Measurements from ENCODE around the gene TPRN. TPM values are rescaled to one million over a fixed set of nuclear protein-coding genes. Genes with fewer than 3 reads are reported as not detected.

The TPRN gene
- total and polyA plus RNA-seq, 5 donors: 4.8 to 13.9 (median 7.9) TPM

- WGBS: 46% methylated on average over 4 of the region's 4 CpGs
- no peaks in the 10 kb centered on the region for H3K27me3 ChIP-seq (ENCODE audit: control insufficient read depth, insufficient read depth)
- no peak overlapping the region for H3K4me3 ChIP-seq (ENCODE audit: low read length)
- DNase-seq (no peak), ATAC-seq (no peak)
- no peaks in the 10 kb centered on the region for H3K9me3 ChIP-seq (ENCODE audit: control insufficient read depth, low read length)
- H3K4me1 ChIP-seq (ENCODE audit: control insufficient read depth, insufficient read depth, low read length): no peaks in the 10 kb centered on the region
- no peak overlapping the region for H3K27ac ChIP-seq (ENCODE audit: low read length)
- intact Hi-C loops (cut with DNase I): no loop called here
These were observed 41.9 kb downstream of the TPRN start for GRCh38 chr9:137158625-137159024.

DNA sequence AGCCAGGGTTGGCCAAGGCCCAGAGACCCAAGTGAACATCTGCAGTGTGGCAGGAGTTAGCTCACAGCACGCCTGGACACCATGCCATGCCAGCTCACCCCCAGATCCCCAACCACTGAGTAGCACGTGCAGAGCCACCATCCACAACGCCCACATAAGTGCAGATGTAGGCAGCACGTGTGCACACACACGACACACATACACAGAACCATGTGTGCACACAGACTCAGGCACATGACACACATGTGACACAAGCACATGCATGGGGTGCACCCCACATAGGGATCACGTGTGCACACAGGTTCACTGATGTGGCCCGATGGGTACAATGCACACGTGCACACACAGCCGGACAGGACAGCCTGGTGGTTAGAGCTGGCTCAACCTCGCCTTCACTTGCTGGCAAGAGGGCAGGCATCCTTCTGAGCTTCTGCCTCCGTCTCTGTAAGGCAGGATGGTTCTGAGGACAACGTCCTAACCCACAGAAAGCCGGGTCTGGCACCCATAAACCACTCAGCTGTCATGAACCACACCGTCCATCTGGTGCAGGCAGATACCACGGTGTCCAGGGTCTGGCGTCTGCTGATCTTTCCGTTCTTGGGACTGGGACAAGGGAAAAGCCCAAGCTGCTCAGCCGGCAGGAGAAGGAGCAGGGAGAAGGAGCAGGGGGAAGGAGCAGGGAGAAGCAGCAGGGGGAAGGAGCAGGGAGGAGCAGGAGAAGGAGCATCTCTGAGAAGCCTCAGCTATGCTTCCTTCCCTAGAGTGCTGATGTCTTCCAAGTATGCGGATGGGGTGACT is 42.7 kb downstream of the TPRN start:
- no peak overlapping the region for H3K27ac ChIP-seq (ENCODE audit: low read length)
- DNase-seq (peak in 1 of 3 donors; percentile 13), ATAC-seq (no peak)
- H3K4me3 ChIP-seq (ENCODE audit: low read length): no peak overlapping the region
- no peaks in the 10 kb centered on the region for H3K4me1 ChIP-seq (ENCODE audit: control insufficient read depth, insufficient read depth, low read length)
- H3K9me3 ChIP-seq (ENCODE audit: control insufficient read depth, low read length): no peaks in the 10 kb centered on the region
- no peaks in the 10 kb centered on the region for H3K27me3 ChIP-seq (ENCODE audit: control insufficient read depth, insufficient read depth)
- intact Hi-C loops (cut with DNase I): no loop called here
- WGBS: 63% methylated on average over 19 of the region's 19 CpGs

DNA sequence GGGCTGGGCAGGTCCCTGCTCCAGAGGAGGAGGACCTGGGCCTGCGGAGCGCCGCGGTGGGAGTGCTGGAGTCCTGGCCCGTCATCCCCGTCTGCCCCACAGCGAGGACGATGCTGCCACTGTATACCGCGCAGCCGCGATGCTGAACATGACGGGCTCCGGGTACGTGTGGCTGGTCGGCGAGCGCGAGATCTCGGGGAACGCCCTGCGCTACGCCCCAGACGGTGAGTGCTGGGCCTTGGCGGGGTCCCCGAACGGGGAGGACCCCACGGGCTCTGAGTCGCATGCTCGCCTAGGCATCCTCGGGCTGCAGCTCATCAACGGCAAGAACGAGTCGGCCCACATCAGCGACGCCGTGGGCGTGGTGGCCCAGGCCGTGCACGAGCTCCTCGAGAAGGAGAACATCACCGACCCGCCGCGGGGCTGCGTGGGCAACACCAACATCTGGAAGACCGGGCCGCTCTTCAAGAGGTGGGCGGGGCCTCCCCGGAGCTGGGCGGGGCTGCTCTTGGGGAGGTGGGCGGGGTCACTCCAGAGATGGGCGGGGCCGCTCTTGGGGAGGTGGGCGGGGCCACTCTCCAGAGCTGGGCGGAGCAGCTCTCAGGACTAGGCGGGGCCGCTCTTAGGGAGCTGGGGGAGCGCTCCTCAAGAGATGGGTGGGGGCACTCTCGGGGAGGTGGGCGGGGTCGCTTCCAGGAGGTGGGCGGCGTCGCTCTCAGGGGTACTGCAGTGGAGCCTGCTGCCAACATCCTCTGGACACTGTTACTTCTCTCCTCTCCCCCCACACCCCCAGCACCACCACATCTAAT is 43.8 kb downstream of the TPRN start:
- DNase-seq (peak in 2 of 3 donors; percentile 41 to 67), ATAC-seq (peak; percentile 52 to 79)
- Histone ChIP-seq H3K4me3 (ENCODE audit: low read length) (no peak overlapping the region), H3K4me1 (ENCODE audit: control insufficient read depth, insufficient read depth, low read length) (no peaks in the 10 kb centered on the region), H3K9me3 (ENCODE audit: control insufficient read depth, low read length) (no peaks in the 10 kb centered on the region), H3K27ac (ENCODE audit: low read length) (no peak overlapping the region), H3K27me3 (ENCODE audit: control insufficient read depth, insufficient read depth) (no peaks in the 10 kb centered on the region)
- 4% methylated on average over 65 of the region's 65 CpGs for WGBS
- intact Hi-C loops (cut with DNase I): no loop called here

DNA sequence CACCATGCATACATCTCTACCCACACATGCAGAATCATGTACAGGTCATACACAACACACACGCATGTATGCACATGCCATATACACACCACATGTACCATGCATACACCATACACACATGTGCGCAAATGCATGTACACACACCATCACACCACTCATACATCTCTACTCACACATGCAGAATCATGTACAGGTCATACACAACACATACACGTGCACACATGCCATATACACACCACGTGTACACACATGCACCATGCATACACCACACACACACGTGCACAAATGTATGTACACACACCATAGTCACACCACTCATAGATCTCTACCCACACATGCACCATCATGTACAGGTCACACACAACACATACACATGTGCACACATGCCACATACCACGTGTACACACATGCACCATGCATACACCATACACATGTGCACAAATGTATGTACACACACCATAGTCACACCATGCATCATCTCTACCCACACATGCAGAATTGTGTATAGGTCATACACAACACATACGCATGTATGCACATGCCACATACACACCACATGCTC is 47.6 kb downstream of the TPRN start:
- Histone ChIP-seq H3K27ac (ENCODE audit: low read length) (no peak overlapping the region), H3K27me3 (ENCODE audit: control insufficient read depth, insufficient read depth) (no peaks in the 10 kb centered on the region), H3K9me3 (ENCODE audit: control insufficient read depth, low read length) (no peaks in the 10 kb centered on the region), H3K4me3 (ENCODE audit: low read length) (no peak overlapping the region), H3K4me1 (ENCODE audit: control insufficient read depth, insufficient read depth, low read length) (no peaks in the 10 kb centered on the region)
- intact Hi-C loops (cut with DNase I): no loop called here
- WGBS: 91% methylated on average over 7 of the region's 7 CpGs
- ATAC-seq (no peak), DNase-seq (no peak)

DNA sequence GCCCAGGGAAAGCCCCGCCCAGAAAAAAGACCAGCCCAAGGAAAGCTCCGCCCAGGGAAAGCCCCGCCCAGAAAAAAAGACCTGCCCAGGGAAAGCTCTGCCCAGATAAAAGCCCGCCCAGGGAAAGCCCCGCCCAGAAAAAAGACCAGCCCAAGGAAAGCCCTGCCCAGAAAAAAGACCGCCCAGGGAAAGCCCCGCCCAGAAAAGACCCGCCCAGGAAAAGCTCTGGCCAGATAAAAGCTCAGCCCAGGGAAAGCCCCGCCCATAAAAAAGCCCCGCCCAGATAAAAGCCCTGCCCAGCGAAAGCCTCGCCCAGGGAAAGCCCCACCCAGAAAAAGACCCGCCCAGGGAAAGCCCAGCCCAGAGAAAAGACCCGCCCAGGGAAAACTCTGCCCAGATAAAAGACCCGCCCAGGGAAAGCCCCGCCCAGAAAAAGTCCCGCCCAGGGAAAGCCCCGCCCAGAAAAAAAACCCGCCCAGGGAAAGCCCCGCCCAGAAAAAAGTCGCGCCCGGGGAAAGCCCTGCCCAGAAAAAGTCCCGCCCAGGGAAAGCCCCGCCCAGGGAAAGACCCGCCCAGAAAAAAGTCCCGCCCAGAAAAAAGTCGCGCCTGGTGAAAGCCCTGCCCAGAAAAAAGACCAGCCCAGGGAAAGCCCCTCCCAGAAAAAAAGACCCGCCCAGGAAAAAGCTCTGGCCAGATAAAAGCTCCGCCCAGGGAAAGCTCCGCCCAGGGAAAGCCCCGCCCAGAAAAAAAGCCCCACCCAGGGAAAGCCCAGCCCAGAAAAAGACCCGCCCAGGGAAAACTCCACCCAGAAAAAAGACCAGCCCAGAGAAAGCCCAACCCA is 49.7 kb downstream of the TPRN start:
- peak in 1 of 2 donors; percentile 40 for ATAC-seq
- DNase-seq: peak in 2 of 3 donors; percentile 38 to 56
- intact Hi-C loops (cut with DNase I): no loop called here
- Histone ChIP-seq H3K9me3 (ENCODE audit: control insufficient read depth, low read length) (no peaks in the 10 kb centered on the region), H3K4me3 (ENCODE audit: low read length) (no peak overlapping the region), H3K4me1 (ENCODE audit: control insufficient read depth, insufficient read depth, low read length) (no peaks in the 10 kb centered on the region), H3K27ac (ENCODE audit: low read length) (no peak overlapping the region), H3K27me3 (ENCODE audit: control insufficient read depth, insufficient read depth) (no peaks in the 10 kb centered on the region)
- 36% methylated on average over 34 of the region's 34 CpGs for WGBS

DNA sequence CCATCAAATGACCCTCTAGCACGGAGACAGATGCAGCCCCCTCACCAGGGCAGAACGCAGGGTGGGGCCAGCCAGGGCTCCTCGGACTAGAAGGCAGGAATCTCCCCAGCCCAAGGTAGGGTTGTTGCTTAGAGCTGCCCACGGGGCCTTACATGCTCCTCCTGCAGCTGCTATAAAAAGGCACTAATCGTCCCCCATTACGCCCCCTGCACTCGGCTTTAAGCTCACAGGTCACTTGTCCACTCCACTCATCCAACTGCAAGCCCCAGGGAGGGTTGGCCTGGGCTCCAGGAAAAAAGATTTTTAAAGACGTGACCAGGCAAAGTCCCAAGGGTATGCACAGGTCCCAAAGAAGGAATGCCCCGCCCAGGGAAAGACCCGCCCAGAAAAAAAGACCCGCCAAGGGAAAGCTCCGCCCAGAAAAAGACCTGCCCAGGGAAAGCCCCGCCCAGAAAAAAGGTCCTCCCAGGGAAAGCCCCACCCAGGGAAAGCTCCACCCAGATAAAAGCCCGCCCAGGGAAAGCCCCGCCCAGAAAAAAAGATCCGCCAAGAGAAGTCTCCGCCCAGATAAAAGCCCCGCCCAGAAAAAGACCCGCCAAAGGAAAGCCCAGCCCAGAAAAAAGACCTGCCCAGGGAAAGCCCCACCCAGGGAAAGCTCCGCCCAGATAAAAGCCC is 50.5 kb downstream of the TPRN start:
- H3K27me3 ChIP-seq (ENCODE audit: control insufficient read depth, insufficient read depth): no peaks in the 10 kb centered on the region

DNA sequence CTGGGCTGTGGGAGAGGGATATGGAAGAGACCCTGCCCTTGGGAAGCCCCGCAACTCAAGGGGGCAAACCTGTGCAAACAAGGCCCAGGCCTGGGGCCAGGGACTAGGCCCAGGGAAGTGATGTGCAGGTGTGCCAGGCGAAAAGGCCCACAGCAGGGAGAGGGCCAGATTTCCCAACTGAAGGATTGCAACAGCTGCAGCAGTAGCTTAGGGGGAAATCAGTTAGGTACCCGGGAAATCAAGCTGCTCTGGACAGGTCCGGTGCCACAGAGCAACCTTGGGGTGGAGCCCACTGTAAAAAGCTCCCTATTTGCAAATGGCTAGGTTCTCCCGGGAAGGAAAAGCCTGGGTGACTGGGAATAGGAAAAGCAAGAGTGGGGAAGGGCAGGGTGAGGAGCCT is 51.2 kb downstream of the TPRN start:
- H3K27ac ChIP-seq (ENCODE audit: low read length): no peak overlapping the region
- no peak for ATAC-seq

More for the DNA sequence above, 50.5 kb downstream of the TPRN start:
- no peaks in the 10 kb centered on the region for H3K4me1 ChIP-seq (ENCODE audit: control insufficient read depth, insufficient read depth, low read length)
- no peaks in the 10 kb centered on the region for H3K9me3 ChIP-seq (ENCODE audit: control insufficient read depth, low read length)
- no peak overlapping the region for H3K27ac ChIP-seq (ENCODE audit: low read length)
- peak in 2 of 3 donors; percentile 20 to 22 for DNase-seq
- H3K4me3 ChIP-seq (ENCODE audit: low read length): no peak overlapping the region
- intact Hi-C loops (cut with DNase I): no loop called here
- 54% methylated on average over 20 of the region's 20 CpGs for WGBS
- no peak for ATAC-seq

DNA sequence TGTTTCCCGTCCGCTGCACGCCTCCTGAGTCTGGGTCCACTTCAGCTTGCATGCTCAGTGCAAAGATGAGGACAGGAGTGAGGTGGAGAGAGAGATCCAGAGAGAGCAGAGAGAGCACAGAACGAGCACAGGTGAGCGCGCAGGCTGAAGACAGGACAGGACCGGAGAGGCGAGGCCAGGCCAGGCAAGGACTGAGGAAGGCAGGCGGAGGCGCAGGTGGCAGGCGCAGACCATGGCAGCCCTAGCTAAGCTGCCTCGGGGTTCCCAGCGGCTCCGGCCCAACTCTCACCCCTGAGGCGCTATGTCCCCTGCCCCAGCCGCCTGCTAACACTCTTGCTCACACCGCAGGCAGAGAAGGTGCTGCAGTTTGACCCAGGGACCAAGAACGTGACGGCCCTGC is 51.9 kb downstream of the TPRN start:
- intact Hi-C loops (cut with DNase I): no loop called here
- H3K4me1 ChIP-seq (ENCODE audit: control insufficient read depth, insufficient read depth, low read length): no peaks in the 10 kb centered on the region
- no peaks in the 10 kb centered on the region for H3K27me3 ChIP-seq (ENCODE audit: control insufficient read depth, insufficient read depth)

More for the DNA sequence above, 51.2 kb downstream of the TPRN start:
- no peaks in the 10 kb centered on the region for H3K27me3 ChIP-seq (ENCODE audit: control insufficient read depth, insufficient read depth)
- no peak overlapping the region for H3K4me3 ChIP-seq (ENCODE audit: low read length)
- H3K9me3 ChIP-seq (ENCODE audit: control insufficient read depth, low read length): no peaks in the 10 kb centered on the region
- peak in 1 of 3 donors; percentile 19 for DNase-seq
- intact Hi-C loops (cut with DNase I): no loop called here
- WGBS: 82% methylated on average over 5 of the region's 5 CpGs
- H3K4me1 ChIP-seq (ENCODE audit: control insufficient read depth, insufficient read depth, low read length): no peaks in the 10 kb centered on the region

GRCh38 chr9:137148242-137148641 is 52.3 kb downstream of the TPRN start:
- peak in 2 of 3 donors; percentile 16 to 36 for DNase-seq
- no peaks in the 10 kb centered on the region for H3K27me3 ChIP-seq (ENCODE audit: control insufficient read depth, insufficient read depth)

More for the DNA sequence above, 51.9 kb downstream of the TPRN start:
- 84% methylated on average over 19 of the region's 19 CpGs for WGBS
- H3K9me3 ChIP-seq (ENCODE audit: control insufficient read depth, low read length): no peaks in the 10 kb centered on the region
- no peak for ATAC-seq
- no peak overlapping the region for H3K27ac ChIP-seq (ENCODE audit: low read length)
- no peak overlapping the region for H3K4me3 ChIP-seq (ENCODE audit: low read length)
- peak in 2 of 3 donors; percentile 24 to 27 for DNase-seq

DNA sequence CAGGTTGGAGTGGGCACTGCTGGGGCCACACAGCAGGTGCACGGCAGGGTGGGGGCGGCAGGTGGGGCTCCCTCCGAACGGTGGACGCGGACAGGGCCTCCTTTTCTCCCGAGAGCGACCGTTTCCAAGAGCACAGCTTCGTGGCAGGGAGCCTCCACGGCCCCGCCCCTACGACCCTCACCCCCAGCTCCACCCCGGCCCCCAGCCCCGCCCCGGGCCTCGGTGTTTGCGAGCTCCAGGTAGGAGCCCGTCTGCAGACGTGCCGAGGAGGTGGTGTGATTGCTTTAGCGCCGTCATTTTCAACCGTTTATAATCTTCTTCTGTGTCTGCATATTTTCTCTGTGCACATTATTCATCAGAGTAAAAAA is 52.8 kb downstream of the TPRN start:
- H3K27ac ChIP-seq (ENCODE audit: low read length): no peak overlapping the region
- no peaks in the 10 kb centered on the region for H3K4me1 ChIP-seq (ENCODE audit: control insufficient read depth, insufficient read depth, low read length)
- intact Hi-C loops (cut with DNase I): no loop called here
- WGBS: 28% methylated on average over 24 of the region's 24 CpGs
- no peak overlapping the region for H3K4me3 ChIP-seq (ENCODE audit: low read length)
- no peaks in the 10 kb centered on the region for H3K9me3 ChIP-seq (ENCODE audit: control insufficient read depth, low read length)
- H3K27me3 ChIP-seq (ENCODE audit: control insufficient read depth, insufficient read depth): no peaks in the 10 kb centered on the region
- DNase-seq (peak in 2 of 3 donors; percentile 32 to 54), ATAC-seq (no peak)

More at GRCh38 chr9:137148242-137148641, 52.3 kb downstream of the TPRN start:
- H3K27ac ChIP-seq (ENCODE audit: low read length): no peak overlapping the region
- H3K9me3 ChIP-seq (ENCODE audit: control insufficient read depth, low read length): no peaks in the 10 kb centered on the region
- H3K4me3 ChIP-seq (ENCODE audit: low read length): no peak overlapping the region
- H3K4me1 ChIP-seq (ENCODE audit: control insufficient read depth, insufficient read depth, low read length): no peaks in the 10 kb centered on the region
- WGBS: 72% methylated on average over 27 of the region's 27 CpGs
- intact Hi-C loops (cut with DNase I): no loop called here
- ATAC-seq: no peak
